Stimulated activated CD8-positive, alpha-beta memory T cell treated with anti-CD3 and anti-CD28 coated beads, Interleukin-4, amount 100 ng/mL, for 1 hour (primary cell): ENCODE results near the gene FLVCR2.
A peak's percentile ranks its signal among the peaks of the same experiment; 100 is the strongest.

Source experiments
- DNase-seq, 2 donors: peaks; one replicate each; pipeline ENCODE4 v3.0.0-alpha.2; 2020; ENCODE audit warnings: low read depth in 2 of 2, low spot score in 1 of 2

Gene FLVCR2, protein sequence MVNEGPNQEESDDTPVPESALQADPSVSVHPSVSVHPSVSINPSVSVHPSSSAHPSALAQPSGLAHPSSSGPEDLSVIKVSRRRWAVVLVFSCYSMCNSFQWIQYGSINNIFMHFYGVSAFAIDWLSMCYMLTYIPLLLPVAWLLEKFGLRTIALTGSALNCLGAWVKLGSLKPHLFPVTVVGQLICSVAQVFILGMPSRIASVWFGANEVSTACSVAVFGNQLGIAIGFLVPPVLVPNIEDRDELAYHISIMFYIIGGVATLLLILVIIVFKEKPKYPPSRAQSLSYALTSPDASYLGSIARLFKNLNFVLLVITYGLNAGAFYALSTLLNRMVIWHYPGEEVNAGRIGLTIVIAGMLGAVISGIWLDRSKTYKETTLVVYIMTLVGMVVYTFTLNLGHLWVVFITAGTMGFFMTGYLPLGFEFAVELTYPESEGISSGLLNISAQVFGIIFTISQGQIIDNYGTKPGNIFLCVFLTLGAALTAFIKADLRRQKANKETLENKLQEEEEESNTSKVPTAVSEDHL

DNA sequence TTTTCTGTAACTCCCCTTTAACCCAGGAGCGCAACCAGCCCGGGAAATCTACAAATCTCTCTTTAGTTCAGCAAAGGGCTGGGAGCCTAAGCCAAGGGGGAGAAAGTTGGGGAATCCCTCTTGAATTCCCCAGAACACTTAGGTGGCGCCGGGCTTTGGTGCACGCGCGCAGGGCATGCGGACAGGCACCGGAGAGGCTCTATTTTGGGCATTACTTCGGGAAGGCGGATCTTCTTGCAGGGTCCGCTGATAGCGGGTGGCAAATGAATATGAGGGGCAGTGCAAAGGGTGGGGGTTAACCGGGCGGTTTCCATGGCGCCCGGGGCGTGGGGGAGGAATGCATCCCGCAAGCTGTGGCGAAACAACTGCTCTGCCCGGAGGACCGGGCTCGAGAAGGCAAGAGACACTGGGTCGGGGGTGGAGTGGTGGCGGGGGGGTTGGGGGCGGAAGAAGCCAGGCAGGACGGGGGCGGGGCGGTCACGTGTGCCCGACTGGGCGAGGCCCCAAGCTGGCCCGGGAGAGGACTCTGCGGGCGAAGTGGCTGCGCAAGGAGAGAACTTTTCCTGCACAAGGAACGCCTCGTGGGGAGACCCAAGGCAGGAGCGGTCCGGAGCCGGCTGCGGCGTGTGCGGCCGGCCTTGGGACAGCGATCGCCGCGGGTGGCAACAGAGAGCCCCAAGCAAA is at the start of gene FLVCR2:
FLVCR2 (plus strand) TSS at position 519 of the 684 bp plus-strand sequence. CDS start 353 bp downstream, outside the sequence.
- DNase-seq = peak; percentile 24 to 26

DNA sequence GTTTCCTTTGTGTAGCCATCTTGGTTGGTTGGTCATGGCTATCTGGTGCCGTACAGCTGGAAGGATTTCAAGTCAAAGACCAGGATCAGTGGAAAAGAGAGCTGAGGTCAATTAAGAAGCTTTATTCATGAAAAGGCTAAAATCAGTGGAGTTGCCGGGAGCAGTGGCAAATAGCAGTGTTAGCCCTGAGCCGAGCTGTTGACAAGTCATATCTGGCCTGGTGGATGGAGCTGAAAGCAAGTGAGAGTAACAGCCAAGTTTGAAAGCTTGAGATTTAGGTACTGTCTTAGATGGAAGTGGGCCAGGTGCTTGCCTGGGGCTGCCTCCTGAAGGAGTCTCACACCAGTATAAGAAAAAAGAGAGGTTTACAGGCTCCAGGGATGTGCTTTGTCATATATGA is 47.2 kb upstream of the FLVCR2 start:
- DNase-seq = no peak

DNA sequence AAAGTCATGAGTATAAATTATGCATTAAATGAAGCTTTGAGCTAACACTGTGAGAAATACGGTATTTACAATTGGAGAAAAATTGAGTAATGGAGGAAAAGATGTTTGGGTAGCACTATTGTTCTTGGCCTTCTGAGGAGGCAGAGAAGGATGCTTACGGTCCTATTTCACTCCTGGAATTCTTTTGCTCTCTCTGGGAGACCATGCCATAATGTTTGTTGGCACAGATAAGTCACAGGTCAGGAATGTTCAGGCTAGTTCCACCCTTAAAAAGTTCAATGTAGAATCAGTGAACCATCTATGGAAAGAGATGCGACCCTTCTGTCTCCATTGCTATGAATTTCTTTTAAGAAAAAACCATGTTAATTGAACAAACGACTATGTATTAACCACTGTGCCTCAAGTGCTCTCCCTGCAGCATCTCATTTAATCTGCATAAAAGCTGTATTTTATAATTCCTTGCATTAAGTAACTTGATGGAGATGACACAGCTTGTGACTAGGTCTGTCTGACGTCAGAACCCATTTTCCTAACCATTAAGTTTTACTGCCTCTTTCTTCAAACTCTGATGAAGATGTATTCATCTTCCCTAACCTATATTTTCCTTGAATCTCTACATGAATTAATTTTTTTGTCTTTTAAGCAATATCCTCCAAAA is 46.6 kb upstream of the FLVCR2 start:
- no peak for DNase-seq

DNA sequence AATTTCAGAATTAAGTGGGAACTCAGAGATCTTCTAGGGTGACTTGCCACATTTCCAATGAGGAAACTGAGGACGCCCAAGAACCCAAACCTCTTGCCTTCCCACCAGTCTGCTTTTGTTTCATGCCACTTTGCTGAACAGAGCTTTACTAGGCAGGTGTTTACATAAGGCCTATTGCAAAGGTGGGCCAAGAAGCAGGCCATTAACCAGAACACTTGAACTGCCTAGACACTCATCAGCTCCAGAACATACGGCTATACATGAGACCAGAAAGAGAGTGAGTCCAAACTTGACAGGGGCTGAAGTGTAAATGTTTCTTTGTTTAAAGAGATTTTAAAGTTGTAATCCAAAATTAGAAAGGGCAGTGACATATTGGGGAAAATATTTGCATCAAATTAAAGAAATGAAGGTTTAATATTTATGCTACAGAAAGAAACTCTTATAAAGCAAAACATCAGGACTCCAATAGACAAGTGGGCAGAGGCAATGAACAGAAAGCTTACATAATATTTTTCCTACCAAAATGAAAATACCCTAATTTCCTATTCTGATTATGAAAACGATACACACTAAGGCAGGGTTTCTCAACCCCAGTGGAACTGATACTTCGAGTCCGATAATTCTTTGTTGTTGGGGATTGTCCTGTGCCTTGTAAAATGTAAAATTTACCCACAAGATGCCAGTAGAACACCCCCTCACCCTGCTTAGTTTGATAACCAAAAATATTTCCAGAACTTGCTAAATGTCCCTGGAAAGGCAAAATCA is 44.4 kb upstream of the FLVCR2 start:
- DNase-seq = no peak

DNA sequence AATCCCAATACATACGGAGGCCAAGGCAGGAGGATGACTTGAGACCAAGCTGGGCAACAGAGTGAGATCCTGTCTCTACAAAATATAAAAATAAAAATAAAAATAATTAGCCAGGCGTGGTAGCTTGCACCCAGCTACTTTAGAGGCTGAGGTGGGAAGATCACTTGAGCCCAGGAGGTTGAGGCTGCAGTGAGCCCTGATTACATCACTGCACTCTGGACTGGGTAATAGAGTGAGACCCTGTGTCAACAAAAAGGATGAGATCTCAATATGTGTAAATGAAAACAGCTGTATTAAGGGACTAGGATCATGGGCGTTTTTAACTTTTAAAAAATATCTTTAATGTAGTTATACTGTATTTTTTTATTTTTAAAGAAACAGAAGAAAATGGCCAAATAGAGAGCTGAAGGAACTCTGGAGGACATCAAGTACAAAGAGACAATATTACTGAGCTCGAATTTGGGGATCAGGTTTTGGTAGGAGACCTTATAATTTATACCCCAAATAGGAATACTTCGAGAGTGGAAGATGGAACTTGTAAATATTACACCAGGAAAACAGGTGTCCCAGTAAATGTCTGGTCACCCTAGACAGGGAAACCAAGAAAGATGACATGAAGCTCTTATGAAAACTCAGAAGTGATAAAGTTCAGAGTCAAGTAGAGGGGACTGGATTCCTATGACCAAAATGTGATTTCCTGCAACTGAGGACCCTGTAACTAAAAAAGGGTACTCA is 43.1 kb upstream of the FLVCR2 start:
- DNase-seq = no peak

DNA sequence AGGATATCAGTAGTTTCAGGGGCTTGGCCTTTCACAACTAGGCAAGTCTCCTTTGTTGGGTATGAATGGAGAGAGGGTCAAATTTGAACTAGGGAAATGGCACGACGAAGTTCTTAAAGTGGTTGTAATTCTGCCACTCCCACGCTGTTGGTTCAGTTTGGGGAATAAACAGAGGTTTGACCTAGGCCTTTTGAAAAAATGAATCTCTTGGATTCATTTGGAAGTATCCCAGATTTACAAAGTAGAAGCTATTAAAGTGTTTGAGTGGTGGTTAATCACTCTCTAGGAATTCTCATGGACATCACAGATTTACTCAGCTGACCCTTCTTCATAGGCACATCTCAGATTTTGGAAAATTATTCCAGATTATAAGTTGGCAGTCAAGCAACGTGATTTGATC is 41.3 kb upstream of the FLVCR2 start:
- DNase-seq = no peak

DNA sequence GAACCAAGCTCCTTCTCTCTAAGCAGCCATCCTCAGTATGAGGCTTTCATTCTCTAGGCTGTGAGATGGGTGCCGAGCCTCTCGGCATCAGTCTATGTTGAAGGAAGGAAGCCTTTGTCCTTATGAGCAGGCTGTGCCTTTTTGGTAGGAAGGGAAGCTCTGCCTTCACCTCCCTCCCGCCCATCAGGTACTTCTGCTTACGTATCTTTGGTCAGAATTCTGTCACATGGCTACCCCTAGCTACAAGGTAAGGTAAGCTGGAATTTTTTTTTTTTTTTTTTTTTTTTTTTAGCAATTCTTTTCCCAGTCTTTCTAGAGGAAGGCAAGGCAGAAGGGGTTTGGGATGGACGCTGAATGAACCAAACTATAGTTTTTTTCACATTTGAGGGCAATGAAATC is 39.3 kb upstream of the FLVCR2 start:
- DNase-seq = no peak

DNA sequence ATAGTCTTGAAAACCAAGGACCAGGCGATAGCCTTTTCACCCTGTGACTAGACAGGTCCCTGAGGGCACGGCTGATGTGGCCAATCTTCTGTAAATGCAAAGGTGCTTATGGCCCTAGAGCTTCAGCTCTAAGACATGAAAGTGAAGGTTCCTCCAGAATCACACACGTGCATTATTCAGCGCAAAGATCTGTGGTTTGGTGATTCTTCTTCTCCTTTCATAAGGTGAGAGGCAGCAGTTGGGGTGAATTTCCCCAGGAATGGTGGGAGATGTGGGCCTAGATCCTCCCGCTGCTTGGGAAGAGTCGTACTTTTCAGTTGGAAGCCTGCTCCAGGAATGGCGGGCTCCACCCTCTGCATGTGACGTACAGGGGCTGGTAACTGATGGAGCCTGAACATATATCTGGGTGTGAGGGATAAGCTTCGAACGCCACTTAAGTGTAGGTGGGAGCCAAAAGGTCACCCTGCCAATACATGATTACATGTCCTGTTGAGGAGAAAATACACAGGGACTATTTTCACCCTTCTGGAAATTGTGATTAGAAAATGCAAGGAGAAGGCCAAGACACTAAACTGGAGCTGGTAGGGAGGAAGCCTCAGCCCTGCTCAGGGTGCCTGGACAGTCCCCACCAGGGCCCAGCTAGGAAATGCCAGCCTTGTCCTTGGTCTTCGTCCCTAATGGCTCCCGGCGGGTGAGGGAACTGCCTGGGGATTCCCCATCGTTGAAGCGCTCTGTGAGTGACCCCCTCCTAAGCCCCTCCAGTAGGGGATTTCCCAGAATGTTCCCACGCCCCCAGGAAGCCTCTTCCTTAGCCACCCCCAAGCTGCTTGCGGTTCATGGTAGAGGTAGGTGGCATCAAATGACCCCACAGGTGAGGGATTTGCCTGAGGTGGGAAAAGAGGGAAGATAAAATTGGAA is 38.6 kb upstream of the FLVCR2 start:
- no peak for DNase-seq

DNA sequence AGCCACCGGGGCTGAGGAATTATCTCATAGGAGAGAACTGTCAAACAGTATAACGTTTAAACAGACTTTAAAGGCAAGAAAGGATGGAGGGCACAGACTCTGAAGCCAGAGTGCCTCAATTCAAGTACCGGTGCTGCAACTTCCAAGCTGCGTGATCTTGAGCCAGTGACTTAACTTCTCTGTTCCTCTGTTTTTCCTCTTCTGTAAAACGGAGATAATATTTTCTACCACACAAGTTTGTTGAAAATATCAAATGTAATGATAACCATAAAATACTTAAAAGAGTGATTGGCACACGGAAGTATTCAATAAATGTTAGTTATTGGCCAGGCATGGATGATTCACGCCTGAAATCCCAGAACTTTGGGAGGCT is 38.0 kb upstream of the FLVCR2 start:
- no peak for DNase-seq

DNA sequence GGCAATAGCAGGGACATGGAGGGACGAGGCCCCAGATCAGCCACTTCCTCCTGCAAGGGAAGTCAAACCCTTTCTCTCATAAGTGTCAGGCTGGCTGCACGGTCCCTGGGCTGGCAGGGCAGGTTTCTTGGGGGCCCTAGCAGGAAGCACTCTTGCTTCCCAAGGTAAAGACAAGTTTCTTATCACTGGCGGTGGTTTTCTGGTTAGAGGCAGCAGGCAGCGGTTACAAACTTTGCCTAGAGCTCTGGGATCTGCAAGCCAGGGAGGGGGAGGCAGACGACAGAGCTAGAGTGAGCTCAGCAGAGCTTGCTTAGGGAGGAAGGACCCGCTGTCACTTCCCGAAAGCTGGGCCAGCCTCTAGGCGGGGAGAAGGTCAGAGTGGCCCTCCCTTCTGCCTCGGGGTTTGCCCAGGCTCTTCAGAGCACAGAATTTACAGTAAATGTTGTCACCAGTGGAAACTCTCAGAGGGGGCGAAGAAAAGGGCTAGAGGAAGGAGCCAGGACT is 35.8 kb upstream of the FLVCR2 start:
- DNase-seq = peak in 1 of 2 donors; percentile 56

DNA sequence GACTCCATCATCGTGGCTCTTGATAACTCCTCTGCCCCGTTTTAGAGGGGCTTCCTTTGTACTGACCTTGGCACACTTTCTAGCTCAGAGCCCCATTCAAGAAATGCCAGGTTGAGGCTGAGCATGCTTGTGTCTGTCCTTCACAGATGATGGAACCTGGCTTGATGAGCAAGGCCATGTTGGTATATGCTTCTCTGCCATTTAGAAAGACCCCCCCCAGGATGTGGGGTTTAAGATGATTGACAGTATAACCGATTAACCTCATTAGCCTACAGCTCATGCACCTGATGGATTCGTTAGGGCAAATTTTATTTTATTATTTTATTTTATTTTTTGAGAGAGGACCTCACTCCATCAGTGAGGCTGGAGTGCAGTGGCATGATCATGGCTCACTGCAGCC is 35.2 kb upstream of the FLVCR2 start:
- no peak for DNase-seq

DNA sequence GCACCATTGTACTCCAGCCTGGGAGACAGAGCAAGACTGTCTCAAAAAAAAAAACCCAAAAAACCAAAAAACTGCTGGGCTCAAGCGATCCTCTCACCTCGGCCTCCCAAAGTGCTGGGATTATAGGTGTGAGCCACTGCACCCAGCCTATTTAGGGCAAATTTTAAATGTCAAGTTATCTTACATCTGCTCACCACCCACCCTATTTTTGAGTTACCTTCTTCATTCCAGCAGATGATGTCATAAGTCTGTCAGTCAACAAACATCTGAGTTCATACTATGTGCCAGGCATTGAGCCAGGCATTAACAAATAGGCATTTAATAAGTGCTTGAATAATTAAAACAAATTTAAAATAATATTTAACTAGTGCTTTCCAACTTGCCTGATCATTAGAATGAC is 34.6 kb upstream of the FLVCR2 start:
- no peak for DNase-seq

DNA sequence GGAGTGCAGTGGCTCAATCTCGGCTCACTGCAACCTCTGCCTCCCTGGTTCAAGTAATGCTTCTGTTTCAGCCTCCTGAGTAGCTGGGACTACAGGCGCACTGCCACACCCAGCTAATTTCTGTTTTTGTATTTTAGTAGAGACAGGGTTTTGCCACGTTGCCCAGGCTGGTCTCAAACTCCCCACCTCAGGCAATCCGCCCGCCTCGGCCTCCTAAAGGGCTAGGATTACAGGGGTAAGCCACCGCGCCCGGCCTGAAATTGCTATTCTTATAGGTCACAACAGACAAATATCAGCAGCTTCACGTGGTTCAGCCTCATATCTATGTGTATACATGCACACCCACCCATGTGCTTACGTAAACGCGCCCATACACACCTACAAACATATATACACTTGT is 32.5 kb upstream of the FLVCR2 start:
- no peak for DNase-seq

DNA sequence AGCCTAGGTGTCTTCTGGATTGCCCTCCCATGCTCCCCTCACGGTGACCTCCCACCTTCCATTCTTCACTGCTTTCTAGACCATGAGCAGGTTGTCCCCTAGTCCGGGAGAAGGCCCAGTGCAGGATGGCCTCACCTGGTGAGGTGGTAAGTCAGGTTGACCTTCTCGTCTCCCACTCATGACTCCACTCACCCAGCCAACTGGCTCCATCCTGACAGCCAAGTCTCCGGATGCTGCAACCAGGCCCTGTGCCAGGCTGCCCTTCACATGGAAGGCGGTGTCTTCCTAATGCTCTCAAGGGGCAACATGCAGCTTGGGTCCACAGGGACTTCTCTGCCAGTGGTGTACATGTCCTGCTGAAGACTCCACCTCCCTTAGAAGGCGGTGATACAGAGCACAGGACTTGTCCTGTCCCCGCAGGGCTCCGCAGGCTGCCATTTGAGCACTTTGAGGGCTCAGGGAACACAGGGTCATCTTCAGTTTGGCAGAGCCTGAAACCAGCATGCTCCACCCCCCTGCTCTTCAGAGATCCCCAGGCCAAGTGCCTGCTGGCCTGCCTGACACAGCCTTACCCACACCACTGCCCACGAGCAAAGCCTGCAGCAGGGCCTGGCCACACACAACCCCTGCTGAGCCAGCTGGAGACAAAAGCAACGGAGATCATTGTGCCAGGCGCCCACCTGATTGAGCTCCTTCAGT is 30.7 kb upstream of the FLVCR2 start:
- no peak for DNase-seq

DNA sequence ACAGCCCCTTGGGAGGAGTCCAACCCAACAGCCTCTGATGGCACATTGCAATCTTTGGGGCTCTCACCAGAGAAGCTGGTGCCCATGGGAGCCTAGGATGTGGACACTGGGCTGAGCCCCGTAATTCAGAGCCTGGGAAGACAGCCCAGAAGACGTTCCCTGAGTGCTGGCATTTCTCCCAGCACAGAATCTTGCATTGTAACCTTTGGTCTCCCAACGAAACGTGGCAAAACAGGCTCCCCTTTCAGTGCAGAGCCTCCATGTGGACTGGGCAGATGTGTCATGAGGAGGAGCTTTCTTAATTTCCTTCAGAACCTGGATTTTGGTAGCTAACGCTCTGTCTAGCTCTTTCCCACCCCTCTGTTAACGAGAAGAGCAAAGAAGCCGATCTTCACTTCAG is 29.9 kb upstream of the FLVCR2 start:
- DNase-seq = no peak

DNA sequence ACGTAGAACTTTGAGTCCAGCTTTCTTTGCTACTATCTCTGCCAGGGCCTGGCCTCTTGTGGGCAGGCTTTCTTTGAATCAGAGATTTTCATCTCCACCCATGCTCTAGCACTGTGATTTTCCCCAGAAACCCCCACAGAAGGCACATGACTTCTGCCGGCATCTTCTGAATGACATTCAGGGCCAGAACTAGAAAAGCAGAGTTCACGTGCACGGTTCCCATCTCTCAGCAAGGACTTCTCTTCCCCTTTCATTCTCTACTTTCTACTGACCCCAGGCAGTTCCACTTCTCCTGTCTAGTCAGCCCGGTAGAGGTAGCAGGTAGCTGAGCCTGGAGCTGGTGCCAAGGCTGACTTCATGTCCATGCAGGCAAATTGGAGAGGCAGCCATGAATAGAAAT is 29.3 kb upstream of the FLVCR2 start:
- no peak for DNase-seq

DNA sequence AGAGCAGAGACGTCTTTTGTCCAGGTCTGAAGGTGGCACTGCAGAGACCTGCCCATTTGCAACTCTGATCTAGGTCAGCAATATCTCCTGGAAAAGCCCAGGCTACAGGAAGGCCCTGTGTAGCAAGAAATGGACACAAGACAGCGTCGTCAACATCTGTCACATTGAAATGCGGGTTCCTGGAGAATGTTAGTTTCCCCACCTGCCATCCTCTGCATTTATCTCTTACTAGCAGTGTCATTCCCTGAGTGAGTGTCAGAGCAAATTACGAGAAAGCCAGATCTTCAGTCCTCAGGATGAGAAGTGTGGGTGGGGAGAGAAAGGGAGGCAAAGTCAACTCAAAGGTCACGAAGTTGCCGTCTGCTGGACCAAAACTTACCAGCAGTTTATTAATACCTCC is 27.4 kb upstream of the FLVCR2 start:
- no peak for DNase-seq

DNA sequence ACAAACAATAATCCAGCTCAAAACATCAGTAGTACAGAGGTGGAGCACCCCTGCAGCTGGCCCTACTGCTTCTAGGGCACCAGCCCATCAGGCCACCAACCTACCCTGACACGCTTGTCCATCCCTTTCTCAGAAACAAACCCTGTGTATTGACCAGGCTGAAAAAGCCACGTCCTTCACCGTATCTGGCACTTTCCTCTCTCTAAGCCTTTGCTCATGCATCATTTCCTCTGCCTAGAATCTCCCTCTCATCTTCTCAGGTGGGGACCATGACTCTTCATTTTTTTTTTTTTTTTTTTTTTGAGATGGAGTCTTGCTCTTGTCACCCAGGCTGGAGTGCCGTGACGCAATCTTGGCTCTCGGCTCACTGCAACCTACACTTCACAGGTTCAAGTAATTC is 25.3 kb upstream of the FLVCR2 start:
- no peak for DNase-seq
